Coronary artery (tissue), 2 donors: Measurements from ENCODE around the gene NFXL1.

Source experiments
- DNase-seq: peaks from one replicate; pipeline ENCODE4 v3.0.0-alpha.2; 2017; ENCODE audit warnings: low spot score
- H3K27ac ChIP-seq, 2 donors: fragments of 200-600 bp; sonication (generic); one replicate each; pipeline ENCODE4 v1.5.1; 2016 to 2019
- H3K4me3 ChIP-seq: fragments of 200-600 bp; sonication (generic); 2 replicates; pipeline ENCODE4 v1.5.1; 2016; ENCODE audit warnings: mild to moderate bottlenecking, moderate library complexity
- TF ChIP-seq, protein P1 (sequence below): fragments of 200-600 bp; sonication (generic); IDR thresholded peaks from one replicate; pipeline ENCODE4 v1.5.1; 2019; ENCODE audit warnings: antibody characterized with exemption

NFXL1 gene

DNA sequence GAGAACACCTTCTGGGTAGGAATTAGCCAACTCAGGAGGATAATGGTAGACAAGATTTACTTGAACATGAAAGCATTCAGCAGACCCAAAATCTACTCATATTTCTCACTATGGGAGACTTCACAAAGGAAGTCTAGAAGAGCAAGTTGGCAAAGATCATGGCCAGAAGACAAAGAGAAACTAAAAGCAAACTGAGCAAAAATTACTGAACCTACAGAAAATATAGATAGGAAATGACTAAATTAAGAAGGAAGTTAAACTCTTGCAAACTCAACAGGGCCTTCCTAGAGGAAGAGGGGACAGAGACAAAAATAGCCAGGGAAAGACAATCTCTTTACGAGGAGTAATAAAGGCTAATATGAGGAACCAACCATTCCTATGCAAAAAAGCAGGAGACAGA is 95.2 kb downstream of the NFXL1 start:
- H3K27ac ChIP-seq: no peak overlapping the region

DNA sequence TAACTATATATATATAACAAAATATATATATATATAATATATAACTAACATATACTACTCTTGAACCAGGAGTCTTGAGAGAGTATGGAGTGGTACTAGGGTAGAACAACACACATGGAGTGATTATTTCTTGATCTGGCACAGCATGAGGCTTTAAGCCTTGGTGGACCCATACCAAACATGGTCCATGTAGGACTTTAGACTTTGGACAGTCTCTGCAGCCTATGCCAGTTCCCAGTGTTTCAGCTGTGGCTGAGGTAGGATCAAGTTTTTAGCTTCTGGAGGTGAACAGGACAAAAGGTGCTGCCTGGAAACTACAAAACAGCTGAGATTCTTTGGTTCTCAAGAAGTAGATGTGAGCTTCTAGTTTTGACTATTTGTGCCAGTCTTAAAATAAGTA is 97.1 kb downstream of the NFXL1 start:
- Histone ChIP-seq H3K27ac (no peak overlapping the region), H3K4me3 (no peak overlapping the region)
- TF ChIP-seq, protein P1, sequence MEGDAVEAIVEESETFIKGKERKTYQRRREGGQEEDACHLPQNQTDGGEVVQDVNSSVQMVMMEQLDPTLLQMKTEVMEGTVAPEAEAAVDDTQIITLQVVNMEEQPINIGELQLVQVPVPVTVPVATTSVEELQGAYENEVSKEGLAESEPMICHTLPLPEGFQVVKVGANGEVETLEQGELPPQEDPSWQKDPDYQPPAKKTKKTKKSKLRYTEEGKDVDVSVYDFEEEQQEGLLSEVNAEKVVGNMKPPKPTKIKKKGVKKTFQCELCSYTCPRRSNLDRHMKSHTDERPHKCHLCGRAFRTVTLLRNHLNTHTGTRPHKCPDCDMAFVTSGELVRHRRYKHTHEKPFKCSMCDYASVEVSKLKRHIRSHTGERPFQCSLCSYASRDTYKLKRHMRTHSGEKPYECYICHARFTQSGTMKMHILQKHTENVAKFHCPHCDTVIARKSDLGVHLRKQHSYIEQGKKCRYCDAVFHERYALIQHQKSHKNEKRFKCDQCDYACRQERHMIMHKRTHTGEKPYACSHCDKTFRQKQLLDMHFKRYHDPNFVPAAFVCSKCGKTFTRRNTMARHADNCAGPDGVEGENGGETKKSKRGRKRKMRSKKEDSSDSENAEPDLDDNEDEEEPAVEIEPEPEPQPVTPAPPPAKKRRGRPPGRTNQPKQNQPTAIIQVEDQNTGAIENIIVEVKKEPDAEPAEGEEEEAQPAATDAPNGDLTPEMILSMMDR: no peak
- no peak for DNase-seq

More for the DNA sequence above, 95.2 kb downstream of the NFXL1 start:
- H3K4me3 ChIP-seq: no peak overlapping the region
- no peak for DNase-seq
- TF ChIP-seq, protein P1: no peak

- DNase-seq: no peak
- H3K4me3 ChIP-seq: no peak overlapping the region
- TF ChIP-seq, protein P1: no peak
- H3K27ac ChIP-seq: no peak overlapping the region
Measured at GRCh38 chr4:47816748-47817147, 97.6 kb downstream of the NFXL1 start.

GRCh38 chr4:47814618-47815295 is 99.6 kb downstream of the NFXL1 start:
- Histone ChIP-seq H3K27ac (no peak overlapping the region), H3K4me3 (no peak overlapping the region)
- TF ChIP-seq, protein P1: no peak
- DNase-seq: no peak

DNA sequence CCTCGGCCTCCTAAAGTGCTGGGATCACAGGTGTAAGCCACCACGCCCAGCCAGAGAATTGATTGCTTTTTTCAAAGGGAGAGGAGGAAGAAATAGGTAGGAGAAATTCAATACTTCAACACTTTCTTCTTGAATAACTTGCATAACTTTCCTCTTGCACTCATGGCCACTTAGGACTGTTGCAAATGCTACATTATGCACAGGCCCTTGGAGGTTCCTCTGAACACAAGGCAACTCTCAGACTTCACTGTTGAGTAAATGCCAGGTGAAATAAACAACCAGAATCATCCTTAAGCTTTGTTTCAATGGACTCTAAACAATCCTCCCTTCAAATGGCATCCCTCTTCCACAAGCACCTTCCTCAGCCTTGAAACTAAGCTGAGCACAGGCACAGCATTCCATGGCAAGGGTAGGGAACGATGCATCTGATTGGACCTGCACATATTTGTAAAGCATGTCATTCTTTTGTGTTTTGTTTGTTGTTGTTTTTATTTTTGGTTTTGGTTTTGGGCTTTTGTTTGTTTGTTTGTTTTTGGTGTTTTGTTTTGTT is 104.7 kb downstream of the NFXL1 start:
- no peak overlapping the region for H3K27ac ChIP-seq
- no peak overlapping the region for H3K4me3 ChIP-seq
- TF ChIP-seq, protein P1: no peak
- no peak for DNase-seq

DNA sequence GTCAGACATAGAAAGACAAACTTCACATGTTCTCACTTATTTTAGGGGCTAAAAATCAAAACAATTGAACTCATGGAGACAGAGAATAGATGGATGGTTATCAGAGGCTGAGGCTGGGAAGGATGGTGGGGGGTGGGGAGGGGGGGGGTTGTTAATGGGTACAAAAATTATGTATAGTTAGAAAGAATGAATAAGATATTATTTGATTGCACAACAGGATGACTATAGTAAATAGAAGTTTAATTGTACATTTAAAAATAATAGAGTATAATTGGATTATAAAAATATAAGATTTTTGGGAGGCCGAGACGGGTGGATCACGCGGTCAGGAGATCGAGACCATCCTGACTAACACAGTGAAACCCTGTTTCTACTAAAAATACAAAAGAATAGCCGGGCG is 109.8 kb downstream of the NFXL1 start:
- no peak for DNase-seq
- TF ChIP-seq, protein P1: no peak
- Histone ChIP-seq H3K27ac (no peak overlapping the region), H3K4me3 (no peak overlapping the region)

GRCh38 chr4:47801481-47802002 is 112.8 kb downstream of the NFXL1 start:
- no peak for DNase-seq
- no peak overlapping the region for H3K27ac ChIP-seq
- no peak overlapping the region for H3K4me3 ChIP-seq
- TF ChIP-seq, protein P1: no peak
